GM13976 (cell line): ENCODE measurements around the gene S1PR3.

Experiments
- DNase-seq: peaks from one replicate; pipeline ENCODE4 v3.0.0; 2012; ENCODE audit warnings: low spot score
- in situ Hi-C: fragments of 300-500 bp; cut with MboI; formaldehyde crosslinking; loops from one replicate; pipeline ENCODE4 v1.12.0; 2022; ENCODE audit warnings: low sequenced_read_pairs, mixed read lengths, inconsistent platforms; ENCODE audit not compliant: unreplicated experiment
- TF ChIP-seq, protein P1 (sequence below): IDR thresholded peaks from 2 replicates; pipeline ENCODE4 v1.5.1; 2012; ENCODE audit warnings: borderline replicate concordance, mild to moderate bottlenecking; ENCODE audit not compliant: insufficient read depth; ENCODE audit errors: extremely low read depth, missing control alignments, control extremely low read depth

S1PR3 gene

DNA sequence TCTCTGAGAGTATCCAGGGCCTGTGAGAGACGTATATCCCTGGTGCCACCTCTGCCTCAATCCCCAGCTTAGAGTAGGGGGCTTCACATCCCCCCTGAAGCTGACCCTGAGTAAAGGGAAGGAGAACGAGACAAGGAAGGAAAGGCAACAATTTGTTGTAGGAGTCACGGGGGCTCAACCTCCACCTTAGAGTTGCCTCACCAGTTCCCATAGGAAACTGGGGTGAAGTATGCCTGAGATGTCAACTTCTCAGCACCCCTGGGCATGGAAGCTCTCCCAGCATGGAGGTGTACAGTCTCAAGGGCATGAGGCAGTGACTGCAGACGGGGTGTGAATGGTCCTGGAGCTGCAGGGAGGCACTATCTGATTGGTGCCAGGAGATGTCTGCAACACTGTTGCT lies 53.6 kb downstream of the S1PR3 start:
- DNase-seq: no peak
- in situ Hi-C loops: no loop called here
- TF ChIP-seq, protein P1, sequence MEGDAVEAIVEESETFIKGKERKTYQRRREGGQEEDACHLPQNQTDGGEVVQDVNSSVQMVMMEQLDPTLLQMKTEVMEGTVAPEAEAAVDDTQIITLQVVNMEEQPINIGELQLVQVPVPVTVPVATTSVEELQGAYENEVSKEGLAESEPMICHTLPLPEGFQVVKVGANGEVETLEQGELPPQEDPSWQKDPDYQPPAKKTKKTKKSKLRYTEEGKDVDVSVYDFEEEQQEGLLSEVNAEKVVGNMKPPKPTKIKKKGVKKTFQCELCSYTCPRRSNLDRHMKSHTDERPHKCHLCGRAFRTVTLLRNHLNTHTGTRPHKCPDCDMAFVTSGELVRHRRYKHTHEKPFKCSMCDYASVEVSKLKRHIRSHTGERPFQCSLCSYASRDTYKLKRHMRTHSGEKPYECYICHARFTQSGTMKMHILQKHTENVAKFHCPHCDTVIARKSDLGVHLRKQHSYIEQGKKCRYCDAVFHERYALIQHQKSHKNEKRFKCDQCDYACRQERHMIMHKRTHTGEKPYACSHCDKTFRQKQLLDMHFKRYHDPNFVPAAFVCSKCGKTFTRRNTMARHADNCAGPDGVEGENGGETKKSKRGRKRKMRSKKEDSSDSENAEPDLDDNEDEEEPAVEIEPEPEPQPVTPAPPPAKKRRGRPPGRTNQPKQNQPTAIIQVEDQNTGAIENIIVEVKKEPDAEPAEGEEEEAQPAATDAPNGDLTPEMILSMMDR: no peak

DNA sequence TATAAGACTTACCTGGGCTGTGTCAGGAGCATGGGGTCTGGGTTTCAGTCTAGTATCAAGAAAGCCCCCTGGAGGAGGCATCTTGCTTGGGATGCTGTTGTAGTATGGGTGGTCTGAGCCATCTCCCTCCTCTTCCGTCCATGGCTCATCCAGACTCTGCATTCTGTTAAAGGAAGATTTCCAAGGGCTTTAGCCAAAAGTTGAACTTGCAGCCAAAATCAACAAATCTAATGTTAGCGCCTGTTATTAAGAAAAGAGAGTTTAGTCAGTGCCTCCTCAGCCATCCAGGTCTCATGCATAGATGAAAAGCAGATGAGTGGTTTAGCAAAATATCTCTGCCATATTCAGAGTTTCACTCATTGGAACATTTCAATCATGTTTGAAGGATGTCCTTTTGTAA lies 55.6 kb downstream of the S1PR3 start:
- TF ChIP-seq, protein P1: no peak
- in situ Hi-C loops: no loop called here
- DNase-seq: no peak

DNA sequence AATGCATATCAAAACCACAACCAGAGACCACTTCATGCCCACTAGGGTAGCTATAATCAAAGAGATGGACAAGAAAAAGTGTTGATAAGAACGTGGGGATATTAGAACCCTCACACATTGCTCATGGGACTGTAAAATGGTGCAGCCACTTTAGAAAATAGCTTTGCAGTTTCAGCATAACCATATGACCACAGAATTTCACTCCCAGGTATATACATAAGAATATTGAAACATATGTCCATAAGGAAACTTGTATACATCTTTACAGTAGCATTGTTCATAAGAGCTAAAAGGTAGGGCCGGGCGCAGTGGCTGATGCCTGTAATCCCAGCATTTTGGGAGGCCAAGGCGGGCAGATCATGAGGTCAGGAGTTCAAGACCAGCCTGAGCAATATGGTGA lies 56.4 kb downstream of the S1PR3 start:
- TF ChIP-seq, protein P1: no peak
- no peak for DNase-seq
- in situ Hi-C loops: no loop called here

DNA sequence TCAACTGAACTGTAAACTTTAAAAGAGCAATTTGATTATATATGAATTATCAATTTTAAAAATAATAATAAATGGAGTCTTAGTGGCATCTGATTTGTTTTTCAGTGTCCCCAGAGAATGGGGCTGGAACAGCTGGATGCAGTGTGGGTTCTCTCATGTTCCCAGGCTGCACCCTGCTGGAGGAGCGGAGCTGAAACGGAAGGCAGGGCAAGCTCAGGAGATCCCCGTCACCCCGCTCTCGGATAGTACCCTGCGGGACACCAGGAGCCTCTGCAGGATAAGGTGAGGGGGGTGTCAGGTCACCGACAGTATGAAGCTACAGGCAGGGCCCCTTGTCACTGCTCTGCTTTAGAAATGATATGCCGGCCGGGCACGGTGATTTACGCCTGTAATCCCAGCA lies 57.3 kb downstream of the S1PR3 start:
- DNase-seq: no peak
- TF ChIP-seq, protein P1: no peak
- in situ Hi-C loops: no loop called here

DNA sequence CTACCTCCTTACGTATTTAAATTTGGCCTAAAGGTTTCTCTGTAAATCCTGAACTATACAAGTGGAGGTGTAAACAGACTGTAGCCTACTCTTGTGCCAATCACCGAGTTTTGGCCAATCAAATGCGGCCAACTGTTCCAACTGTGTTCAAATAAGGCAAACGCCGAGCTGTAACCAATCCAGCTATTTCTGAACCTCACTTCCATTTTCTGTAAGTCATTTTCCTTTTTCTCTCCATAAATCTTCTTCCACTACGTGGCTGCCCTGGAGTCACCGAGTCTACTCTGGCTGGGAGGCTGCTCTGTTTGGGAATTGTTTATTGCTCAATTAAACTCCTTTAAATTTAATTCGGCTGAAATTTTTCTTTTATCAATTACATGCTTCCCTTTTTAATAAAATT lies 58.4 kb downstream of the S1PR3 start:
- no peak for DNase-seq
- TF ChIP-seq, protein P1: no peak
- in situ Hi-C loops: no loop called here

DNA sequence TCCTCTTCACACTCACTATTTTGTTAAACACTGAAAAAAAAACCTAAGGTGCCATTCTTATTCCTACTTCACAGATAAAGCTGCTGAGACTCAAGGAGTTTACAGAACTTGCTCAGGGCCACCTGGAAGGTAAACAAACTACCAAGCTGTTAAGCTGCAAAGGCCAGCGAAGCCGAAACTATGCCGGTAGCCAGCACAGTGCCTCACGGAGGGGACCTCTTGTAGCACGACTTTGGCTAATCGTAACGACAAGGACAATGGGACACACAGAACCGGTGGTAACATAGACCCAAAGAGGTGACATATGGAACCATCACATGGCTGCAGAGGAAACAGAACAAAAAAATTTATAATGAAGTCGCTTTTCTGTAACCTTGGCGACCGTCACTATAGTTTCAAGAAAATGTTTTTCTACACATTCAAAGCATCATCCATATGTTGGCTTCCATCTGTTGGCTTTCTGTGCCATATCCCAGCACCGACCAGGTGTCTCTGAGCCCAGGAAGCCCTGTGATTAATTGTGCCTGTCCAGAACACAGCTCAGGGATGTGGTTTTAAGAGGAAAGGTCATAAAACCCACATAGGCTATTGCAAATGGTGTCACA lies 60.3 kb downstream of the S1PR3 start:
- no peak for DNase-seq
- TF ChIP-seq, protein P1: no peak
- in situ Hi-C loops: no loop called here
